ENCODE measurements around the gene FMO3.

Gene FMO3

GRCh38 chr1:171115280-171115897, 24.7 kb downstream of the FMO3 start:
- in situ Hi-C loops (cut with MboI; ENCODE audit: low sequenced_read_pairs) = no loop called here

DNA sequence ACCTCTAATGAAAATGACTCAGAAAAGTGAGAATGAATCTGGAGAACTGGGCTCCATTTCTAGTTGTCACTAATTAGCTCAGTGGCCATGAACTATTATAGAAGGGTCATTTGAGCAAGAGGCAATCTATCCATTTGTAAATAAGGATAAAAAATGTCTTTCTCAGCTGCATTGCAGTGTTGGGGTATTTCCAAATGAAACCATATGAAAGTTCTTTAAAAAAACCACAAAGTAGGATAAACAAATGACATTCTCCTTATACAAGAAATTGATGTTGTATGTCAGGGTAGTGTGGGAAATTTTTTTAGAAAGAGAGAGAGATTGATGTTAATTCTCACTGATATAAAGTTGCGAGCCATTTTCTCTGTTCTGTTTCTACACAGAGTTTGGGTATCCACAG, 26.0 kb downstream of the FMO3 start:
- in situ Hi-C loops (cut with MboI; ENCODE audit: low sequenced_read_pairs) = no loop called here

DNA sequence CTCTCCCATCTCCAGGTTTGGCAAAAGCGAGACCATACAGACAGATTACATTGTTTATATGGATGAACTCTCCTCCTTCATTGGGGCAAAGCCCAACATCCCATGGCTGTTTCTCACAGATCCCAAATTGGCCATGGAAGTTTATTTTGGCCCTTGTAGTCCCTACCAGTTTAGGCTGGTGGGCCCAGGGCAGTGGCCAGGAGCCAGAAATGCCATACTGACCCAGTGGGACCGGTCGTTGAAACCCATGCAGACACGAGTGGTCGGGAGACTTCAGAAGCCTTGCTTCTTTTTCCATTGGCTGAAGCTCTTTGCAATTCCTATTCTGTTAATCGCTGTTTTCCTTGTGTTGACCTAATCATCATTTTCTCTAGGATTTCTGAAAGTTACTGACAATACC, 26.4 kb downstream of the FMO3 start:
- in situ Hi-C loops (cut with MboI; ENCODE audit: low sequenced_read_pairs) = no loop called here

- in situ Hi-C loops (cut with MboI; ENCODE audit: low sequenced_read_pairs) = no loop called here
Measured at GRCh38 chr1:171119648-171120047, 28.9 kb downstream of the FMO3 start.

DNA sequence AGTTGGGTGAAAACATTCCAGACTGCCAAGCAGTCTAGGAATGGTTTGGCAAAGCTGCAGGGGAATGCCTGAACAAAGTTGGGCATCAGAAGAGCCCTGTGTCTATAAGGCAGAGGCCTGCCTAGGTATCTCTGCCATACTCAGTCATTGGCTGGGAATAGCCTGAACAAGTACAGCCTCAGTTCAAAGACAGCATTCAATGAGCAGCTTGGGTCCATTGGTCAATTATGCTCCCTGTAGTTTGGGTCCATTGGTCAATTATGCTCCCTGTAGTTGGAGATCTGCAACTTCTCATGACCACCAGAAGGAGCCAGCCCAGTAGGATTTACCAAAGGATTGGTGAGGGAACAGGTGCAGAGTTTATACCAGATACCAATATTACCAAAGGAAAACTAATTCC, 31.6 kb downstream of the FMO3 start:
- in situ Hi-C loops (cut with MboI; ENCODE audit: low sequenced_read_pairs) = no loop called here

DNA sequence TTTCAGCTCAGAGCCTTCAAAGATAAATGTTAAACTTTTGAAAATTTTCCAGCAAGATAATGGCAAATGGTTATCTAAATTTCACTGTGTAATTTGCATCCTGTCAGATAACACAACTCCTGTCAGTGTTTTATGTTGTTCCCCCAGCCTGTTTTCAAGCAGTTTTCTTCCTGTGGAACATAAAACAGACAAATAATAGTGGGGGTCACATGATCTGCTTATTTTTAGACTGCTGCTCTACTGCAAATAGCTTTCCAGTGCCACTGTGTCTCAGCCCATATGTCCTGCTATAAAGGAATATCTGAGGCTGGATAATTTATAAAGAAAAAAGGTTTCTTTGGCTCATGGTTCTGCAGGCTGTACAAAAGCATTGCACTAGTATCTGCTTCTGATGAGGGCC, 32.2 kb downstream of the FMO3 start:
- in situ Hi-C loops (cut with MboI; ENCODE audit: low sequenced_read_pairs) = no loop called here

DNA sequence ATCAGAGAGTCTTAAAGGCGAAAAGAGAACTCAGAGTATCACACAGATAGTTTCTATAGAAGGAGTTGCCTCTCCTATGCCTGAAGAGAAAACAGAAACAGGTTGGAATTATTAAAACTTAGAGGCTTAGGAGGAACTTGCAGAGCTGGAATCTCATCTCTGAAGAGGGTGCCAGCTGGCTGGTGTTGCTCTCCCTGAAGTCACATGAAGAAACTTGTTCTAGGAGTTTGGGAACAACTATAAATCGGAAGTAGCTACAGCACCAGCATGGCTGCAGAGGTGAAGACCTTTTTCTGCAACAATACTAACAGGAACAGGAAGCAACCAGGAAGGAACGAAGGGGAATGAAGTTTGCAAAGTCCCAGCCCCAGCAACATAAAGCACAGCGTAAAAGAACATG, 35.8 kb downstream of the FMO3 start:
- in situ Hi-C loops (cut with MboI; ENCODE audit: low sequenced_read_pairs) = no loop called here

DNA sequence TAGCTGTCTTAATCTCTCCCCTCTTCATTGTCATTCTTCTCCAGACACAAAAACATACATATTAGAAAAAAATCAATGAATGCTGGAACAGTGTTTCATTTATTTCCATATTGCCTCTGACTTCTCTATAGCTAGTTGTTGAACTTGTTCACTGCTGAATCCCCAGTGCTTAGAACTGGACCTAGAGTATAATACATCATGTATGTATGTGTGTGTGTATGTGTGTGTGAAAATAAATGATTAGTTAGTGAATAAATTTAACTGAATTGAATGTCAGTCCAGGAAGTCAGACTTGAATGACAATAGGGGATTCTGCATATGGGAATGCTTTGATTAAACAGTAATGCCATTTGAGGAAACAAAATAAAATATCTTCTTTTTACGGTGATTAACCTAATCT, 36.4 kb downstream of the FMO3 start:
- in situ Hi-C loops (cut with MboI; ENCODE audit: low sequenced_read_pairs) = no loop called here

DNA sequence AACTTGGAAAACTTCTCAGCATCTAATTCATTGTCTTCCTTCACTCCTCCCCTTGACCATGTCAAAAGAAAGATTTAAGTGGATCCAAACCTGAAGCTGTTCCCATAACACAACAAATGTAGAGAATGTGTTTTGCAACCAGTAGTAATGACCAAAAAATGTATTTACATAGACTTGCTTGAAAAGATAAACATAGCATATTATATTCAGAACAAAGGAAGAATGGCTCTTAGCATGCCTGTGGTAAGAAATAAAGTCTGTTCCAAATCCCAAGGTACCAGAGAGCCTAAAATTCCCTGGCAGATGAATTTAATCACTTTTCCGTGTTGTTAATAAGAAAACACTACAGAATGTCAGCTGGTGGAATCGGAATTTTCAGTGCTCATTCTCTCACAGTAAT, 36.8 kb downstream of the FMO3 start:
- in situ Hi-C loops (cut with MboI; ENCODE audit: low sequenced_read_pairs) = no loop called here

GRCh38 chr1:171128463-171128862, 37.8 kb downstream of the FMO3 start:
- in situ Hi-C loops (cut with MboI; ENCODE audit: low sequenced_read_pairs) = no loop called here

DNA sequence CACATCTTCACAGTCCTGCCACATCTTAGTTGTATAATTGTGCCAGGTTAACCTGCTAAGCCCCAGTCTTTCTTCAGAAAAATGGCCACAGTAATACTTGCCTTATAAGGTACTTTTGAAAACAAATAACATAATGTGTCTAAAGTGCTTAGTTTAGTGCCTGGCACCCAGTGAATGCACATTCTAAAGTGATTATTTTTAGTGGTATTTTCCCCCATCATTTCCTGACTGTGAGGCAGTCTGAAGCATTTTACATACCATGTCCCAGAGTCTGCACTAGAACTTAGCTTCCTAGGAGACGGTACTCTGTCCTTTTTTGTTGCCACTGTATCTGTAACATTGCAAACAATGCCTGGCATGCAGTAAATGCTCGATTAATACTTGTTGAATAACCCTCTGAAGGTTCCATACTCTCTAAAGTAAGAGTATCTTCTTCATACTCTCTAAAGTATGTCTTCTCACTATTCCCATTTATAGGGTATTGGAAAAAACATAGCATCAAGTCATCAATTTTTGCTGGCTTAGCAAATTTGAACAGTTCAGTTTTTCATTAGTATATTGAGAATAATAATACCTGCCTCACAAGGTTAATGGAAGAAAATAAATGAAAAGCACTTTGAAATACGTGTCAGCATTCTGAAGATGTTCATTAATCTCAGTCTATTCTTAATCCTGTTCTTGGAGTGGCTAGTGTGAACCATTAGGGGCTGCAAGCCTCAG, 43.7 kb downstream of the FMO3 start:
- in situ Hi-C loops (cut with MboI; ENCODE audit: low sequenced_read_pairs) = no loop called here

DNA sequence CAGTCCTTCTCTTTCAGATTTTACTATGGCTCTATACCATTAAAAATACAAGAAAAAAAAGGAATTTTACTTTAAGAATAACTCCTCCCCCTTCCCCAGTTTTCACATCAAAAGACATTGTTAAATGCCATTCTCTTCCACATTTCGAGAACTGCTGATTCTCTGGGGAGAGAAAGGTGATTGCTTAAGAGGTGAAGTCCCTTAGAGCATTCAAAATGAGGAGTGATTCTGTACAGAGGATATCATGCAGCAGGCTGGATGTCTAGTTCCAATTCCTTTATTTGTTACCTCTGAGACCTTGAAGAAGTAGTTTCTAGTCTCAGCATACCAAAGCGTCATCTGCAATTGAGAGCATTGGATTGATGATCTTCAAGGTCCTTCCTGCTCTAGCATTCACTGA, 46.9 kb downstream of the FMO3 start:
- in situ Hi-C loops (cut with MboI; ENCODE audit: low sequenced_read_pairs) = no loop called here

GRCh38 chr1:171138980-171139379, 48.3 kb downstream of the FMO3 start:
- in situ Hi-C loops (cut with MboI; ENCODE audit: low sequenced_read_pairs) = no loop called here

DNA sequence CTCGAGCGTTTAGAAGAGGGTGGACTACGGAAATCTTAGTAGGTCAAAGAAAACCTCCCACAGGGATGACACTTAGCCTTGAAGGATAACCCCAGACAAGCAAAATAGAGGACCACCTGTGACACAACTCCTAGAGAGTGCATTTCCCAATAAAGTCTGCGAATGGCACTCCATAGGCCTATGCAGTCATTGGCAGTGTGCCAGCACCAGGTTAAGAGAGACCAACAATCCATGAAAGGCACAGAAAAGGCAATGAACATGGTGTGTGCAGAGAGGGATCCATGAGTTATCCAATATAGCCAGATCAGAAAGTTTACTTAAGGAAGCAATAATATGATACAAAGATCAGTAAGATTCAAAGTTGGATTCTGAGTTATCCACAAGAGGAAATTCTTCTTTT, 49.2 kb downstream of the FMO3 start:
- in situ Hi-C loops (cut with MboI; ENCODE audit: low sequenced_read_pairs) = no loop called here

DNA sequence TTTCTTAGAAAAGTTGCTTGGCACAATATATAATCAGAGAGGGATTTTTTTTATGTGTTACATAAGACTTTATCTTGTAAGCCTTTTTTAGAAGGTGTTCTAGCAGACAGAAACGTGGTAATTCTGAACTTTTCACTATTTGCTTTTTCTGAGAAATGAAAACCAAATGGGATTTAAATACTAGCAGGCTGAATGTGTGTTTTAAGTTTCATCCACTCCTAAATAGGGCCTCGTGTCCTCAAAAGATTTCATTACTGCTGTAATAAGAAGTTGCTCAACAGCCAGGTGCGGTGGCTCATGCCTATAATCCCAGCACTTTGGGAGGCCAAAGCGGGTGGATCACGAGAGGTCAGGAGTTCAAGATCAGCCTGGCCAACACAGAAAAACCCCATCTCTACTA, 49.7 kb downstream of the FMO3 start:
- in situ Hi-C loops (cut with MboI; ENCODE audit: low sequenced_read_pairs) = no loop called here

- in situ Hi-C loops (cut with MboI; ENCODE audit: low sequenced_read_pairs) = no loop called here
Measured at GRCh38 chr1:171140956-171141687, 50.4 kb downstream of the FMO3 start.

DNA sequence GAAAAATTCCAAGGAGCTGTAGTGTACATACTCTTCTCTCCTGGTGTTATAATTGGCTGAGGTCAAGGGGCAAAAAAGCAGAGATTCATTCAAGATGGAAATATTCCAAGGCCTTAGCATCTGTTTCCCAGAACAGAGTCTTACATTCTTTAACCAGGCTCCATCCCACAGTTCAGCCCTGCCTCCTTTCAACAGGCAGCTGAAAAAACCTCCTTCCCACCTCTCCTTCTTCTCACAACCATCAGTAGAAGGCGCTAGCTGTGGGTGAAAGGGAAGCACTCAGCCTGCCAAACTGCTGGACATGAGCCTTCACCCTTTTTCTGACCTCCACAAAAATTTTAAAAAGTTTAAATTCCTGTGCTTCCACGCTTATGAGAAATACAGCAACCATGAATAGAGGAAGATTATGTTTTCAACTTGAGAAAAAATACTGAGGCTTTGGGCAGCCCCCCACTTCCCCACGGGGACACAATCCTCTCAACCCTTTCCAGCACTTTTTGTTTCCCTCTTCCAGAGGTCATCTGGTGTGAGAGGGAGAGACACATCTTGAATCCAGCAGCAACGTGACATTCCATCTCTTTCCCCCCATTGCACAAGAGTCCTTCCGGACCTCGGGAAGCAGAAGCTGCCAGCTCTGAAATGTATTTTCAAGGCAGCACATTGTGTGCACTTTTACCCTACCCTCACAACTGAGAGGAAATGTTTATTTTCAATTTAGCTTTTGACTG, 51.1 kb downstream of the FMO3 start:
- in situ Hi-C loops (cut with MboI; ENCODE audit: low sequenced_read_pairs) = no loop called here

DNA sequence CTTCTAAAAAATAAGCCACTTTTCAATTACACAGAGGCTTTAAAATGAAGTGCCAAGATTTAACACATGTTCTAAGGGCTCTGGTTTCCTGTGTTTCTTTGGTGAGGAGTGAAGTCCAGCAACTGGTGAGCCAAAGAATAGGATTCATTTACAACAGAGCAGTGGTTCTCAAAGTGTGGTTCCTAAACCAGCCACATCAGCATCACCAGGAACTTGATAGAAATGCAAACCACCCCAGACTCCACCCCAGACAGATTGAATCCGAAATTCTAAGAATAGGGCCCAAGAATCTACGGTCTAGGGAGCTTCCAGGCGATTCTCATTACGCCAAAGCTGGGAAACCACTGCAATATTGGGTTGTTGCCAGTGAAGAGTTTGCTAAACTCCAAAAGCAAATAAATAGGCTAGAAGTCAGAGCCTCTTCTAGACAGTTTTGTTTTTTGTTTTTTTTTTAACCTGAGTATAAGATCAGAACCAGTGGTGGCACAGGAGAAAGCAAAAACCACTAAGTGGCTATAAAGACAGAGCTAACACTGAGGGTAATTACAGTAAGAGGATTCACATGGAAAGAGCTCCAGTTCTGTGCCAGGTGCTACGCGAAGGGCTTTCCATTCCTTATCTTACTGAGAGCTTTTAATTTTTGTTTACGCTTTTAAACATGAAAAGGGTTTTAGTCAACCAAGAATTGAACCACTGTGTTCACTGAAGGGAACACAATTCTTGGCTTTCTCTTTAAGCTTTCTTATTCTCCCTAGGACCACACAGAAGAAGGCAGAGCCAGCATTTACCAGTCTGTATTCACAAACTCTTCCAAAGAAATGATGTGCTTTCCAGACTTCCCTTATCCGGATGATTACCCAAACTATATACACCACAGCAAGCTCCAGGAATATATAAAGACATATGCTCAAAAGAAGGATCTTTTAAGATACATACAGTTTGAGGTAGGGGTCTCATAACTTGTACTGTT, 52.0 kb downstream of the FMO3 start:
- in situ Hi-C loops (cut with MboI; ENCODE audit: low sequenced_read_pairs) = no loop called here

- in situ Hi-C loops (cut with MboI; ENCODE audit: low sequenced_read_pairs) = no loop called here
Measured at GRCh38 chr1:171150156-171150555, 59.5 kb downstream of the FMO3 start.

DNA sequence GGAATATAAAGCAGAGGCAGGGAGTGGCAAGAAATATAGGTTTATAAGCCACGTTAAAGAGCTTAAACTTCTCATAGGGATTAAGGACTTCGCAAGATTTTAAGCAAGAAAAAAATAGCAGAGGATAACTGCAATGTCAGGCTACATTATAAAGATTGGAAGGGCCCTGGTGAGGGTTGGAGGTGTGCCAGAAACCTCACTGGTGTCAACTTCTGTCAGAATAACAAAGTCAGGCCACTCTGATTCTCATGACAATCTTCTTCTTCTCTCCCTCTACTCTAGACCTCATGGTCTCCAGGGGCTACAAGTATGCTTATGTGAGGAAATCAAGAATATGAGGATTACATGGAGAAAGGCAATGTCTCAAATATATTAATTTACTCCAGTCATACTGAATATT, 61.8 kb downstream of the FMO3 start:
- in situ Hi-C loops (cut with MboI; ENCODE audit: low sequenced_read_pairs) = no loop called here

Measured in HL-60/S4 treated with phorbol 12-myristate 13-acetate at 8.2 ng/mL for 4 days and 3 days (cell line).